ENCODE measurements around the gene ZNF519.
"Not testable (repeated sequence)": the region's sequence is repeated elsewhere in the genome, so short reads cannot be mapped to it uniquely, and the experiment has no call there.

Gene ZNF519

DNA sequence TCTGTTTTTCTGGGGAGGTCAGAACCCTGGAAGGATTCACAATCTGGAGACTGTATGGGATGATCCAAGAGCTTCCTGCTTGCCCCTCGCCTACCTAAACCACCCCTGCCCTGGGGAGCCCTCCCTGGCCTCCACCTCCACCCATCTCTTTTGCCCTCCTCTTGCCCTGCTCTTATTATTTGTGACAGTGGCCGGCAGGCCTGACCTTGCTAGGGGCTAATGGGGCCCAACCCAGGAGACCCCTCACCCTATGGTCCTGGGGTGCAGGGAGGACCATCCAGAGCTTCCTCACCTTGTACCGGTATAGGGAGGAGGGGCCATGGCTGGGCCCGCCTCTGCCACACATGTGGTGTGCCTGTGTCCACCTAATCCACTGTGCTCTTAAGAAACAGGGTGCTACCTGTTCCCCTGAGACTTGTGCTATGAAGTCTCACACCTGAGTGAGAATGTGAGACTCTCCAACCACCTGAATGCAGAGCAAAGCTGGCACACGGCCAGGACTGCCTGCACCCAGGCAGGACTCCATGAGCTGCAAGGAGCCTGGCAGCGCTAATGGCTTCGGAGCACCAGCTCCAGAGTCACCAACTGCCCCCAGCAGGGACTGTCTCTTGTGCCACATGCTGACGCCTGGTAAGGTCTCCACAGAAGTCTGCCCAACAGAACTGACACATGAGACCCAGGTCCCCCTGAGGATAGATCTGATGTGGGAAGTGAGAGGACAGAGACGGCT, 17.1 kb upstream of the ZNF519 start:
- not testable (repeated sequence) for FAIRE-seq; DNase-seq (ENCODE audit: insufficient read length, low spot score)

DNA sequence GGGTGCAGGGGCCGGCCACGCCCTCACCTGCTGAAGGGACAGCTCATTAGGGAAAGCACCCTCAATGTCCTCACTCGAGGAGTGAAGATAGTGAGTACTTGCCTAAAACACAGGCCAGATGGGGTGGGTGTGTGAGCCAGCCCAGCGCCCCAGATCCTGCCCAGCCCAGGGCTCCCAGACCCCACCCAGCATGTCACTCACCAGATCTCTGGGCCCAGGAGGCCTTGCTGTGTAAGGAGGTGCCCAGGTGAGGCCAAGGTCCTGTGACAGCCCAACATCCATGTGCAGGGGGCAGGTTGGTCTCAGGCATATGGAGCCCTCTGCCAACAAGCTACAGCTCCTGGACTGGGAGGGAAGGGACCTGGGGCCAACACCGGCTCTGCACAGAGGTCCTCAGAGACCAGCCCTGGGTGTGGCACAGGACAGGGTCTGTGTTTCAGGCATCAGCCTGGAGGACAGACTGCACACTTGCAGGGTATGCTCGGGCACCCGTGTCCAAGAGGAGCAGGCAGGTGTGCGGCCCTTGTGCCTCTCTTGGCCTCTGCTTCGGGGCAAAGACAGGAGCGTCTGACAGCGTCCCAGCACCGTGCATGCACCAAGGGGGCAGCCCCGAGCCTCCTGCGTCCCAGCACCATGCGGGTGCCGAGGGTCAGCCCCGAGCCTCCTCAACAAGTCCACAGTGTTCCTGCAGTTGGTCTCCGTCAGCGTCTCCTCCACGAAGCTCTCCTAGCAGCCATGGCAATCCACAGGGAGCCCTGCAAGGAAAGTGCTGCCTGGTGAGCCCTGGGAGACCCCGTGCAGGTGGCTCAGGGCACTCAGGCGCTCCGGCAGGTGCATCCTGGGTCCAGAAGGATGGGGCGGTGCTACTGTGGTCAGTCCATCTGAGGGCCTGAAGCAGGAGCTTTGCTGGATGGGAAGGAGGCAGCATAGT, 16.0 kb upstream of the ZNF519 start:
- not testable (repeated sequence) for DNase-seq (ENCODE audit: insufficient read length, low spot score); FAIRE-seq

DNA sequence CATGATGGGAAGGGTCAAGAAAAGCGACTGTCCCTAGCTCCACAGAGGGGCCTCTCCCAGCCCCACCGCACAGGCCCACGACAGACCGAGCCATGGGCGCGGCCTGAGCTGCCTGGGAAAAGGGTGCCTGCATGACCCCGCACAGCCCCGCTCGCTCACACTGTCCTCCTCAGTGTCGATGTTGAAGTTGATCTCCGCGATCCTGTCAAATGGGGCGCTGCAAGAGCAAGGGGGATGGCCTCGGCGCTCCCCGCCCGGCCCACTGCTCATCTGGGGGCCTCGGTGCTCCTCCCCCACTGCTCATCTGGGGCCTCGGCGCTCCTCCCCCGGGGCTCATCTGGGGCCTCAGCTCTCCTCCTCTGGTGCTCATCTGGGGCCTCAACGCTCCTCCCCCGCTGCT, 14.5 kb upstream of the ZNF519 start:
- FAIRE-seq; DNase-seq (ENCODE audit: insufficient read length, low spot score): not testable (repeated sequence)

DNA sequence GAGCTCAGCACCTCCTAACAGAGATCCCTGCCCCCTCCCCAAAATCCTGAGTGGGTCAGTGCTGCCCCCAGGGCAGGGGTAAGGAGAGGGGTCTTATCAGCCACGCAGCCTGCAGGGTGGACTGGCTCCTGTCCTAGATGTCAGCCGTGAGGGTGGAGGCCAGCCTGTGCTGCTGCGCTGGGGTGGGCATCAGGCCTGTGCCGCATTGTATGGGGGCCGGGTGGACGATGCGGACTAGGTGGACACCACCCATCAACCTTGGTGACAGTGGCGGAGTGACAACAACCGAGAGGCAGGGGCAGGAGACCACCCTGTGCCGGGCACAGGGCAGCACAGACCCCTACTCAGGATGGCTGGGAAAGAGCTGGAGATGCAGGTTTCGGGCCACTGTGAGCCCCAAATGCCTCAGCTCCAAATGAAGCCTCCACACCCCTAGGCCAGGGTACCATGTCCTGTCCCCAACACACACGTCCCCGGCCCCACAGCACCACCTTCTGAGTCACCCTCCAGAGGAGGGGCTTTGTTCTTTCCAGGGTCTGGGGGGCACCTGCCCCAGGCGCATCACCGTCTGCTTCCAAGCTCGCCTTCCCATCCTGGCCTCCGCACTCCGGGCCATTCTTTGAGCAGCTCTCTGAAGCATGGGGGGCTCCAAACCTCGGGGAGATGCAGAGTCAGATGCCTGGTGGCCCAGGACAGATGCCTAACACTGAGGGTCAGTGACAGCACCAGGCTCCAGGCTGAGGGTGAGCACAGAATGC, 13.5 kb upstream of the ZNF519 start:
- DNase-seq (ENCODE audit: insufficient read length, low spot score); FAIRE-seq: not testable (repeated sequence)

DNA sequence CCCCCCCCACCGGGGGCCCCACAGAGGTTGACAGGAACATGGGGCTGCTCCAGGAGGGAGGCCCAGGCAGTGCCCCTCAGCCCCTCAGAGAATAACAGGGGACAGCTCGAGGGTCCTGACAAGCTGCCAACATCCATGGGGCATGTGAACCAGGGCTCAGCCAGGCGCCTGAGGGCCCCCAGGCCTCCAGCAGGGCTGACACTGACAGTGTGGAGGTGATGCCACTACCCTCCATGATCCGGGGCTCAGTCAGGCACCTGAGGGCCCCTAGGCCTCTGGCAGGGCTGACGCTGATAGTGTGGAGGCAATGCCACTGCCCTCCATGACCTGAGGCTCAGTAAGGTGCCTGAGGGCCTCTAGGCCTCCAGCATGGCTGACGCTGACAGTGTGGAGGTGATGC, 12.8 kb upstream of the ZNF519 start:
- DNase-seq (ENCODE audit: insufficient read length, low spot score); FAIRE-seq: not testable (repeated sequence)

DNA sequence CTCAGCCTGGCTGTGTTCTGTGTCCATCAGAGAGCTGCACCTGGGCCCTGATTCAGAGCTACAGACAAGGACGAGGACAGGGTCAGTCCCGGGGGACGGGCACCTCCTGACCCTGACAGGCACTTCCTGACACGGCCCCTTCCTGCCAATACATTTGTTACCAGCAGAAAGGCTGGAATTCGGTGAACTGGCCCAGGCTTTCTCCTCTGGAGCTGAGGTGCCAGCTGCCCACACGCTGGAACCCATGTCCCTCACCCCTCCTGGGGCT, 12.3 kb upstream of the ZNF519 start:
- FAIRE-seq (no peak), DNase-seq (ENCODE audit: insufficient read length, low spot score) (no peak)
- no peak for TF ChIP-seq POLR2A (IDR thresholded peaks at IDR 0.05; ENCODE audit: low read depth, low read length)

DNA sequence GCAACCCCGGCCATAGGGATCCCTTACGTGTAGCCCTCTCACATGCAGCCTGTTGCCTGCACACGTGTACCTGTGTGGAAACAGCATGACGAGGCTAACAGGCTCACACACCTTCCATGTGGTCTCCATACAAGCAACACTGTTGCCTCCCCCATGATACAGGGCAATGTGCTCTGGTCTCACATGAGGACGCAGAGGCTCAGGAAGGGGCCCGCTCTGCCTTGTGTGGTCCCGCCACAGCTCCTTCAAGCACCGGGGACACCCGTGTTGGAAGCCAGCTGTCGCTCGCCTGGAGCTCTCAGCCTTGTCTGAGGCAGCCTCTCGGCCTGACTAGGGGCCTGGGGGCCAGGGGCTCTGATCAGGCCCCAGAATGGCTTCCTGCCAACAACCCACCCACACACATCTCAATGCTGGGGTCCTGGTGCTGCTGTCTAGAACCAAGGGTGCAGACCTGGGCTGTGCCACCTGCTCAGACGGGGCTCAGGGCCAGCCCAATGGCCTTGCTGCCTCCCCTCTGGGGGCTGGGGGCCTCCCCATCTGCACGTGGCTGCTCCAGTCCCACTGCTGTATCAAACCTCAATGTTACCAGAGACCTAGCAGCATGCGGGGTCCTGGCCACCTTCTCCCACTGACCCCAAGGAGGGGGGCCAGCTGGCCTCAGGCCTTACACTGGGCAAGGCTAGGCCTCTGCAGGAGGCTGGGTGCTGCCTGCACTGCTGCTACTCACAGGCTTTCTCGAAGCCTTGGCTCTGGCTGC, 11.8 kb upstream of the ZNF519 start:
- not testable (repeated sequence) for FAIRE-seq; DNase-seq (ENCODE audit: insufficient read length, low spot score)

DNA sequence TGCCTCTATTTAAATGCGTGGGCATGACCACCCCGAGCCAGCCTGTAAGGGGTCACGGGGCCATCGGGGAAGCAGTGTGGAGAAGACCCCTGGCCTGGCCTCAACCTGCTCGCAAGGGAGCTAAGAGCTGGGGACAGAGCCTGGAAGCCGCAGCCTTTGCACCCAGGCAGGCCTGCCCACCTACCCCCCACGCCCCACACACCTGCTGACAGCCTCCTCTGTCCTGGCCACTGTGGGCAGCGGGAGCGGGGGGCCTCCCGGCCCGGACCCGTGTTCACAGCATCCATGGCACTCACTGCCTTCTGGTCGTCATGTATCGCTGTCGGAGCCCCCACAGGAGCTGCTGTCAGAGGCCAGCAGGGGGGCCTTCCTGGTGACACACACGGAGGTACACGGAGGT, 11.2 kb upstream of the ZNF519 start:
- FAIRE-seq: not testable (repeated sequence)

DNA sequence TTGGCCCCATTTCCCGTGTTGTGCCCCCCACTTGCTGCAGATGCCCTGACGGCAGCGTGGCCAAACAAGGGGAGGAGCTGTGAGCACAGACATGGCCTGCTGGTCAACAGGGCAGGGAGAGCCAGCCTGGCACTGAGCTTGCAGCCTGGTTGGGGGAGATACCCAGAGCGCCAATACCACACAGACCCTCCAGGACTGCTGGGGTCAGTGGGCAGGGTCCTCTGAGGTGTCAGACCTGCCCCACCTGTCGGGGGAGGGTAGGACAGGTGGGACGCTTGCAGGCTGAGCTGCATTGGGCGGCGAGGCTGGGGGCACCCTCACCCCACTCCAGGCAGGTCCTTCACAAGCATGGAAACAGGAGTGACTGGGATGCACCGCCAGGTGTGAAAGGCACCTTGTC, 9.9 kb upstream of the ZNF519 start:
- not testable (repeated sequence) for FAIRE-seq

More for the DNA sequence above, 11.2 kb upstream of the ZNF519 start:
- not testable (repeated sequence) for DNase-seq (ENCODE audit: insufficient read length, low spot score)

DNA sequence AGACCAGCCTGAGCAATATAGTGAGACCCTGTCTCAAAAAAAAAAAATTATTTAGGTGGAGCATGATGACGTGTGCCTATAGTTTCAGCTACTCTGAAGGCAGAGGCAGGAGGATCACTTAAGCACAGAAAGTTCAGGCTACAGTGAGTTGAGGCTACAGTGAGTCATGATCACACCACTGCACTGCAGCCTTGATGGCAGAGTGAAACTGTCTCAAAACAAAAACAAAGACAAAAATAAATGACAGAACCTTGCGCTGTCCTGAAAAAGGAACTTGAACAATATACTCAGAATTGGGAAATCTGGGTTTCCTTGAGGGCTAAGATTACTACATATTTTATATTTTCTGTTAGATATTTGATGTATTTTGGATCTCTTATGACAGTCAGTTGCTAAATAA, 7.3 kb upstream of the ZNF519 start:
- FAIRE-seq; DNase-seq (ENCODE audit: insufficient read length, low spot score): not testable (repeated sequence)

More for the DNA sequence above, 9.9 kb upstream of the ZNF519 start:
- DNase-seq (ENCODE audit: insufficient read length, low spot score): not testable (repeated sequence)

DNA sequence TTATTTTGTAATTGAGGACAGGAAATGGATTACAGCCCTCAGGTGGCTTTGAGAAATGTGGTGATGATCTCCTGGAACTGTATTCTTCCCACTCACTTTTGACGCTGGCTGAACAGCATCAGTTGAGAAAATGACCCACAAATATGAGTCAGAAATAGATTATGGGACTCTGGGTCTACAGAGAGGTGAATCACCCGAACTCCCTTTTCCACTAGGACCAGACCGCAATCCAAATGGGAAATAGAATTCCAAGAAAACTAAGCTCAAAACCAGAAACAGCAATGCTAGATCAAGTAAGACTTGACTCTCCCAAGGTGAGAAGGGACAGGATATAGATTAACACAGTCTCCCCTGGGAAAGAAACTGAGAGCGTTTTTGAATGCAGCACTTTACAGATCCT, 5.7 kb upstream of the ZNF519 start:
- not testable (repeated sequence) for FAIRE-seq
- peak; percentile 24 for DNase-seq (ENCODE audit: insufficient read length, low spot score)

DNA sequence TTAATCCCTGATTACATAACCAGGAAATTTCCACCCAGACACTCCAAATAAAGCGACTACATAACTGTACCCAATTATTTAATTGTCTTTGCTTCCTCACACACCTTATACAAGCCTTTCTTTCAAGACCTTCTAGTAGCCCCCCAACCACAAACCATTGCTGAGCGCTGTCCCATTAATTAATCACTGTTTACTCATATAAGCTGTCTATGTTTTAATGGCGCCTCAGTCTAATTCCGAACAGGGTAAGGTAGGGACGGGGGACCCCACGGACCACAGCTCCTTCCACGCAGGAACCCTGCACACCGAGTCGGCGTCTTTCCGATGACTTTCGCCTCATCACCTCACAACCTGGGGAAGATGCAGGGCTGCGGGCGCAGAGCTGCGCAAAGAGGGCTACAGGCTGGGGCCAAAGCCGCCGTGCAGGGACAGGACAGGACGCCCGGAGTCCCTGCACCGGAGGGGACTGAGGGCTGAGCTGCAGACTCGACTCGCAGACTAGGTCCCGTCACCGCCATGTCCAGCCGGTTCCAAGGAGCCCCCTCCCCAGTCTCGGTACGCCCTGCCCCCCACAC, 452 bp downstream of the ZNF519 start:
- FAIRE-seq; DNase-seq (ENCODE audit: insufficient read length, low spot score): not testable (repeated sequence)

DNA sequence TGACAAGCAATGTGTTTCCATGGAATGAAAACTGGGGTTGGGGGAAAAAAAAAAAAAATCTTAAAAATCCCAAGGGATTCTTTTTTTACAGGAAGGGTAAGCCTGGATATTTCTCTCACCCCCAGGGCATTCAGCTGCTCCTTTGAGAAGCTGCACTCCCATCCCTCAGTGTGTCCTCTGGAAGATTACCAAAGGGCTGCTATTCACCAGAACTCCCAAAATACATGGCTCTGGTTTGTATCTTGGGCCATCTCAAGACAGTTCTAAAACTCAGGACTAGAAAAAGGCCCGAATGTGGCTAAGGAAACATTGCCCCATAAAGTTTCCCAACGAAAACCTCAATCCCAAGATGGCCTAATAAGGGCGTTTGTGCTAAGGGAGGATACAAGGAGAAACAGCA, 1.4 kb downstream of the ZNF519 start:
- not testable (repeated sequence) for DNase-seq (ENCODE audit: insufficient read length, low spot score); FAIRE-seq

DNA sequence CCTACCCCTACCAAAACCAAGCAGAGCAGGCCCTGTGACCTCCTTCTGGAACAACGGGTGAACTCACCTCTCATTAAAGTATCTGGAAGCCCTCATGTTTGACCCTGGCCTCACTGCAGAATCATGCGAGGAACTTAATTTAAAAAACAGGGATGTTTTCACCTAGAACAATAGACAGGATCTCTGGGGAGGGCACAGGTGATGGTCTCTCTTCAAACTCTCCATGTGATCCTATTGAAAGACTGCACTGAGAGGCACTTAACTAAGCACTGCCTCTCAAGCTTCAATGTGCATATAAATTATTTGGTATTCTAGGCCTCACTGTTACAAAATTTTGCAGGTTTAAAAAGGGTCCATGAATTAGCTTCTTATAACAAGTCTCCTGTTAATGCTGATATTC, 7.5 kb downstream of the ZNF519 start:
- FAIRE-seq (no peak), DNase-seq (ENCODE audit: insufficient read length, low spot score) (no peak)
- TF ChIP-seq POLR2A (IDR thresholded peaks at IDR 0.05; ENCODE audit: low read depth, low read length): no peak
